KG1 (cell line): ENCODE data around the gene FILIP1L.

Experiments used
- DNase-seq: peaks from one replicate; lab custom pipeline; 2025; lab: John Stamatoyannopoulos, UW

FILIP1L gene

GRCh38 chr3:99885851-99886250 lies 228.4 kb downstream of the FILIP1L start:
- no peak for DNase-seq

- no peak for DNase-seq
Observed at GRCh38 chr3:99885085-99885484, 229.2 kb downstream of the FILIP1L start.

- no peak for DNase-seq
Observed at GRCh38 chr3:99884484-99884883, 229.8 kb downstream of the FILIP1L start.

DNA sequence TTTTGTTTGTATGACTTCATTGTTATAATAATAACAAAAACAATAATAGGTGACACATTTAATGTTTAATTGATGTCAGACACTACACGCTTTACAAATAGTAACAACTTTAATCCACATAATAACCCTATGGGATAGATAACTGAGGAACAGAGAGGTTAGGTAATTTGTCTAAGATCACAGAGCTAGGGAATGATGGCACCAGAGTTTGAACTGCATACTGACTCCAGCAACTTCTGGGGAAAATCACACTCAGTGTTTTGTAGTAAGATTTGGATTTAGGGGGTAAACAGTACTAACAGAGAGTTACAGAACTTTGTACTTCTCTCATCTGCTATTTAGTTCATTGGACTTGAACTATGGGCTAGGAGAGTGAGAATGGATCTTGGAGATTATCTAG lies 230.6 kb downstream of the FILIP1L start:
- DNase-seq = no peak

DNA sequence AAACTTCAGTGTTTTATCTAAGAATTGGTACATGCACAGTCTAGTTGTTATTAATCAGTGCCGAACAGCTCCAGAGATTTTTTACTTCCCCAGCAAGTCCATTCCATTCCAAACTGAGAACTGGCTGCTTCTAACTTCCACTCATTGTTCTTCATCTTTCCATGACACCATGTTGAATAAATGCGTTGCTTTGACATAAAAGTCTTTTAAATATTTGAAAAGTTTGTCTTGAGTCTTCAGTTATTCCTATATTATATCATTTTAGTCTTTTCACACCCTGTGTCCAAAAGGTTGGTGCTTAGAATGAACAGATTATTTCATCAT lies 231.2 kb downstream of the FILIP1L start:
- no peak for DNase-seq

GRCh38 chr3:99882436-99883137 lies 231.7 kb downstream of the FILIP1L start:
- DNase-seq = no peak

DNA sequence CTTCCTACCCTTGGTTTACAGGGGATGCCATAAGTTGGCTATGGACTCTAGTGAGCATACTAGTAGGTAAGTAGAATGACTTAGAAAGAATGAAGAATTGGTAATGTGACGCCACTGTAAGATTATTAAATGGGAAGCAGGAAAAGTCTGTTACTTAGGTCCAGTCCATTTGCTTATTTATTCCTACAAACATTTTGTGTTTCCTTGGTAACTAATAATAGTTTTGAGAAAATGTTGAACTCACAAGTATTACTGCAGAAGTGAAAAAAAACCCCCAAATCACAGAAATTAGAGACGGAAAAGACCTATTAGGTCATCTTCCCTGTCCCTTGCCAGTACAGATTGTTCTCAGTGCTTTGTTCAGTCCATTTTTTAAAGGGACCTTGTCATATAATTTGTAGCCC lies 233.2 kb downstream of the FILIP1L start:
- no peak for DNase-seq

DNA sequence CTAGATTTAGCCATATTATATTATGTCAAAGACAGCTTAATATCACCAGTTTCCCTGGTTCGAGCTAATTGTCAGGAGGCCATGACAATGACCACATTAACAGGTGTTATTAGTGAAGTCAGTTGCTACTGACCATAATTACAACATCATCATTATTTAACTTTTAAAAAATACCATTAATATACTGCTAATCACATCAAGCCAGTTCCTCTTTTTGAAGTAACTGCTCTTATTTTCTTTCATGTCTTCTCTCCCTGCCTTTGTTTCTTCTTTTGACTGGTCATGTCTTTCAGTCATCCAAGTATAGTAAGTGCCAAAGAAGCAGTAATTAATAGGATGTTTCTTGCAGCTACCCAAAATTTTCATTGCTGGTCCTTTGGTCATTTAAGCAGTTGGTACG lies 235.0 kb downstream of the FILIP1L start:
- no peak for DNase-seq

- no peak for DNase-seq
Observed at GRCh38 chr3:99878005-99878404, 236.3 kb downstream of the FILIP1L start.

DNA sequence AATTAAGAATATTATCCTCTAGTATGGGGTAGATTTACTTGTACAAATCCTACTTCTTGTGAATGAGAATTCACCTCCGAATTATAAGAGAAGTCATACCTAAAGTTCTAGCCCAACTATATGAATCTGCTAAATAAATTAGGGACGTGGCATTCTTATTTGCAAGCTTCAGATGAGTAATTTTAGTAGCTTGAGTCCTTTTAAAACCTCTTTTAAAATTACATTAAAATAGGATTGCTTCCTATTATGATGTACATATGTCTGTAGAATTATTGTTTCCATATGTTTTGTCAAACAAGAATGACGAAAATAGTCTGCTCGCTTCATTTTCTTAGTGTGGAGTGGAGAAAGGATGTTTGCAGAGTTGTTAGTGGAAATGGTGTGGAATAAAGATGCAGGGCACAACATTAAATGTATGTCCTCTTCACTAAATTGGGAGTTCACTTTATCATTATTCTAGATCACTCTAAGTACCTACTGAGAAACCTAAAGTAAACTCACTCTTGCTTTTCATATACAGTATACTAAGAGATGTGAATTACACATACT lies 237.2 kb downstream of the FILIP1L start:
- no peak for DNase-seq

DNA sequence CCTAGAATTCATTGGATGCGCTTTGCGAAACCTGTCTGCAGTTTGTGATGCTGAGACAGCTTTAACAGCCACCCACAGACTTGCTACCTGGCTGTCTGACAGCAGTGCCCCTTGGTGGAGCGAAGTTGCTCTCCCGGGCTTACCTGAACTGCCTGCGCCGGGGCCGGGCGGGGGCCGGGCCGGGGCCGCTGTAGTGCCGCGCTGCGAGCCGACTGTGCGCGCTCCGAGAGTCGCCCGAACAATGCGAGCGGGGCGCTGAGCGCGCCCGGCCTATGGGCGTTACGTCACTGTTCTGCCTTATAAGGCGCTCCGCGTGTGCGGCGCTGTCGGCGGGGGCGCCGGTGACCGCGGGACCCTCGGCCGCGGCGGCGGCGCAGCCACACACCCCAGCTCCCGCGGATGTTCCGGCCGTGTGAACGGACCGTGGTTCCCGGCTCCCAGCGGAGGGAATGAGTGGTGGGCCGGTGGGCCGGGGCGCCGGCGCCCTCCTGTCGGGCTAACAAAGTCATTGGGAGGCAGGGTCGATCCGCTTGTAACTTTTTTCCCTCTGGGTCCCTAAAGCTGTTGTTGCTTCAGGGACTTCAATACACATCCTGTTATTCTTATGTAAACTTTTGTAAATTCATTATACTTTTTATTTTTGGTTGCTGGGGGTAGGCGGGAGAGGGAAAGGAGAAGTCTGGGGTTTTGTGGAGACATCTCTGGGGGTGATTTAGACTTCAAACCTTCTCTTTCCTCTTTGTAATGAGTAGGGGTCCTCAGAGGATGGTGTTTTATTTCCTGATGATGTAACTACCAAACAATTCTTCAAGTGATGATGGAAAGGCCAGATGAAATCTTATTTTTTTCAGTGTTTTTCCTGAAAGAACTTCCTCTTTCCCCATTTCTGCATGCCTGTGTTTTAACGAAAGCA lies 238.1 kb downstream of the FILIP1L start:
- peak; percentile 63 for DNase-seq

GRCh38 chr3:99875581-99875928 lies 238.7 kb downstream of the FILIP1L start:
- no peak for DNase-seq

- DNase-seq = no peak
Observed at GRCh38 chr3:99874237-99875002, 239.9 kb downstream of the FILIP1L start.

DNA sequence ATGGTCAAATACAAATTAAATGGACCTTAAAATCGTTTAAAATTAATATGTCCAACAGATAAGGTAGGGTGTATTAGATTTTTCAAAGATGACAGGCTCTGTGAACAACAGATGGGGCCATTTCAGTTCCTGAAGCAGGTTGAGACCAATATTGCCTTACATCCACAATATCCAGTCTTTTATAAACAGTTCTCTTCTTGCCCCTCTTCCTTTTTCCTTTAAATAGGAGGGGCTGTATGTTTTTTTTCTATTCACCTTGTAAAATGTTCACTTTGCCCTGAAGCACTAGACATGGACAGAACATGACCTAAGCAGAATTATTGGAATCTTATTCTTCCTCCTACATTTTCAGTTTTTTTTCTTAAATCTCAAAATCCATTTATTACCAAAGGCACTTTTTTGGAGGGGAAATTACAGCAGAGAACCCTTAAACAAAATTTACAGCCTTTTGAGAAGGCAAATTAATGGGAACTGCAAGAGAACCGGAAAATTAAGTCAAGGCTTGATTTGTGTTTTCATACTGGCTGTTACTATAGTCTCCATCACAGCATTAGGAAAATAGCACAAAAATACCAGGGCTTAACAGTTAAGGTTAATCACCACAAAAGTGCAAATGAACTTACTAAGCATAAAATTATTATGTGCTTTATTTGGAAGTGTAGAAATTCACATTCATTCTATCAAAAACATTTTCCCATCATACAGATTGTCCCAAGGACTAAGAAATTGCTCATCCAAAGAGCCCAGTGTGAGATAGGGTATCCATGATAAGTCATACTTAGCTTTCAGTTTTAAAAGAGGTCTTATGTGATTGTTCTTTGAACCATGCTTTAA lies 240.8 kb downstream of the FILIP1L start:
- DNase-seq = no peak

DNA sequence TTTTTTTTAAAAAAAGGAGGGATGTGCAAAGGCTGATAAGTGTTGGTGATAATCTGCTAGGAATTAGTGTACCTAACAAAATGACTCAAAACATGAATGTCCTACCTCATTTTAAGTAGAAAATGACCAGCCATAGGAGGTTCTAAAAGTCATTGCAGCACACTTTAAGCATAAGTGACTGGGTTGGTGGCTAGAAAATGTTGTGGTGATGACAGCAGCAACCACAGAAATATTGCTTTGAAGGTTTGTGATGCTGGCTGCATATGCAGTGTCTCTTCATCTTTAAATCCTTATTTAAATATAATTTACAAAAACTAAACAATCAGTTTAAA lies 241.4 kb downstream of the FILIP1L start:
- DNase-seq = no peak

- no peak for DNase-seq
Observed at GRCh38 chr3:99871231-99872045, 242.9 kb downstream of the FILIP1L start.

- no peak for DNase-seq
Observed at GRCh38 chr3:99870712-99871111, 243.6 kb downstream of the FILIP1L start.

- DNase-seq = no peak
Observed at GRCh38 chr3:99869621-99870020, 244.7 kb downstream of the FILIP1L start.

GRCh38 chr3:99868311-99868646 lies 246.0 kb downstream of the FILIP1L start:
- no peak for DNase-seq

DNA sequence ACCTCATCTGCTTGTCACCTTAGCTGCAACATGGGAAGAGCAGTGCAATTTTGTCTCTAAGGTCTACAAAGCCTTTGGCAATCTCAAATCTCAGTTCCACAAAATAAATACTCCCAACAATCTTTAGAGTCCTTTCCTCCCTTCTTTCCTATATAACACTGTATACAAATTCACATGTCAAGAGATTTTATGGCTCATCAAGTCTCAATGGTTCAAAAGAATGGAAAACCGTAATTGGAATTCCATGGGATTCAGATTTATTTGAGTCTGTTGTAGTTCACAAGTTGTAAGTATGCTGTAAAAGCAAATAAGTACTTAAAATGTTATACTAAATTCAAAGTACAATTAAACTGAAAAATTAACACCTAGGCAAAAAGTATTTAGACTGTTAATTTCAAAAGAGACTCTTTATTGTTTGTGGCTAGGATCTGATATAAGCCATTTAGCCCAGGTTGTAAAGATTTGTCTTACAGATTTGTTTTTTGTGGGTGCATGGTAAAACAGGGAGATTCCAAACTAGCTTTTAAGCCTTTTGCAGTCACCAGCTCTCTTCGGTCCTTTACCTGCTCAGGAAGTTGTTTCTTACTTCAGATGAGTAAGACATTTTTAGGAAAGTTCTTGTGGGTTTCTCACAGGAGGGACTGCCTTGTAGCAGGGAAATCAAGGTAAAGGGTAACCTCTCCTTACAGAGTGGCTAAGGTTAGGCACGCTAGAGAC lies 246.5 kb downstream of the FILIP1L start:
- no peak for DNase-seq
